NCI-H187 (cell line): Measurements from ENCODE around the gene CHTF8.
"Not testable (repeated sequence)": the region's sequence is repeated elsewhere in the genome, so short reads cannot be mapped to it uniquely, and the experiment has no call there.

Experiments used
- DNase-seq, 2 experiments: peaks; one replicate each; lab custom pipeline; 2025; lab: John Stamatoyannopoulos, UW

CHTF8 gene, protein sequence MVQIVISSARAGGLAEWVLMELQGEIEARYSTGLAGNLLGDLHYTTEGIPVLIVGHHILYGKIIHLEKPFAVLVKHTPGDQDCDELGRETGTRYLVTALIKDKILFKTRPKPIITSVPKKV

DNA sequence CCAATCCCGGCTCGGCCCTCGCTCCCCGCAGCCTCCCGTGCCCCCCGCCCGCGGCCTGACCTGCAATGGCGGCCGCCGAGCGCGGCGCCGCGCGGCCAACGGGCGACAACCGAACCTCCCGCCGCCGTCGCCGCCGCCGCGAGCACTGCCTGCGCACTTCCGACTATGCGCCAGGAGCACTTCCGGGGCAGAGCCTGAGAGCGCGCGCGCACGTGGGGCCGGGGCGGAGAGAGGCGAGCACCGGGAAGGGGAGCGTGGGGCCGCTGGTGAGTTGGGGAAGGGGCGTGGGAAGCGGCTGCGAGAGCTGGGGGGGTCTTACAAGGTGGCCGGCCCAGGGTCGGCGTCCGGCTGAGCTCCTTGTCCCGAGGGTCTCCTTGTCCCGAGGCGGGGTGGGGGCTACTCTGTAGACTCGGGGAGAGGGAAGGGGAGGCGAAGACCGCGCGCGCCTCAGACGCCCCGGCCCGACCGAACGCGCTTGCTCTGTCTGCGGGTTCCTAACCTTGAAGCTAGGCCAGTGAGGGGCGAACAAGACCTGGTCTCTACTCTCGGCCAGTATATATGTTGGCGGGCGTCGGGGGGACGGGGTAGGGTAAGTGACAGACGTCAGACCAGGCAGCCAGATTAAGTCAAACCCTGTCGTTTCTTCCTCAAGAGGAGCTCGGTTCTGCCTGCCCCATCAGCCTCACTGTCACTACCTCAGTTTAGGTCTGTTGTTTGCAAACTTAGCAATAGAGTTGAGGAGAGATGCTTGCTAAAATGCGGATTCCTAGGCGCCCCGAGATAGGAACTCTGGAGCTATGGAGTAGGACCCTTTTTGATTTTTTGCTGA, at the start of gene CHTF8, which contains the start of gene UTP4:
Gene CHTF8, minus strand, starts transcription at position 165 of the 829 bp plus-strand sequence. CDS start 11,130 bp downstream, outside the sequence.
Gene UTP4, plus strand, starts transcription at position 226 of the 829 bp plus-strand sequence. CDS start 811 bp downstream, outside the sequence.
- peak; percentile 11 to 49 for DNase-seq

DNA sequence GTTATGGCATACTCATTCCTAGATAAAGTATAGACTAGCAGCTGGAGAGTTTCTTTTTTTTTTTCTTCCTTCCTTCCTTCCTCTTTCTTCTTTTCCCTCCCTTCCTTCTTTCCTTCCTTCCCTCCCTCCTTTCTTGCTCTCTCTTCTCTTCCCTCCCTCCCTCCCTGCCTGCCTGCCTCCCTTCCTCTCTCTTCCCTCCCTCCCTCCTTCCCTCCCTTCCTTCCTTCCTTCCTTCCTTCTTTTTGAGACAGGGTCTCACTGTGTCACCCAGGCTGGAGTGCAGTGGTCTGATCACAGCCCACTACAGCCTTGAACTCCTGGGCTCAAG, 47.6 kb upstream of the CHTF8 start:
- DNase-seq, result no peak

DNA sequence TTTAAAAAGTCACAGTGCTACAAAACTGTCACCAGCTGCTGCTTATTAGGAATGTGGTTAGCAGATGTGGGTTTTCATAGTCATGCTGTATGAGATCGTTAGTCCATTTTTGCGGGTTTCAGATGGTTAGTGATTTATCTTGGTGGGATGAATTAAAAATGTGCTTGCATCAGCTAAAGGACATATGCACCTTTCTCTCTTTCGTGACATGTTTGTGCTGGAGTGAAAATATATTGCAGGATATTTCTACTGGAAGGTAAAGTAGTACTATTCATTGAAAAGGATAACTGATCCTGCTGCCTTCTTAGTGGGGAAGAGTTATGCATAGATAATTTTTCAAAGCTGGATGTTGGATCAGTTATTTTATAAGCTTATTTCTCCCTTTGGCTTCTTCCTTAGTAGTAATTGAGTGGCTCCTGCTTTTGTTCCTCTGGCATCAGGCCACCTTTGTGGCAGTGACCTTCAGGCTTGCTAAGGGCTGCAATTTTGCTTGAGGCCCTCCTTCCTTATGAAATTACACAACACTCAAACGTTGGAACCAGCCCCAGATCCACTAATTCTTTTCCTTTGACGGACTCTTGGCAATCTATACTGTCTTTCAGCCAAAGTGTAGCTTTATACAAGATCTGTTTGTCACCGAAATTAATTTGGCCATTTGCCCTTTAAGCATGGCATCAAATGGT, 47.1 kb upstream of the CHTF8 start:
- DNase-seq, result no peak

DNA sequence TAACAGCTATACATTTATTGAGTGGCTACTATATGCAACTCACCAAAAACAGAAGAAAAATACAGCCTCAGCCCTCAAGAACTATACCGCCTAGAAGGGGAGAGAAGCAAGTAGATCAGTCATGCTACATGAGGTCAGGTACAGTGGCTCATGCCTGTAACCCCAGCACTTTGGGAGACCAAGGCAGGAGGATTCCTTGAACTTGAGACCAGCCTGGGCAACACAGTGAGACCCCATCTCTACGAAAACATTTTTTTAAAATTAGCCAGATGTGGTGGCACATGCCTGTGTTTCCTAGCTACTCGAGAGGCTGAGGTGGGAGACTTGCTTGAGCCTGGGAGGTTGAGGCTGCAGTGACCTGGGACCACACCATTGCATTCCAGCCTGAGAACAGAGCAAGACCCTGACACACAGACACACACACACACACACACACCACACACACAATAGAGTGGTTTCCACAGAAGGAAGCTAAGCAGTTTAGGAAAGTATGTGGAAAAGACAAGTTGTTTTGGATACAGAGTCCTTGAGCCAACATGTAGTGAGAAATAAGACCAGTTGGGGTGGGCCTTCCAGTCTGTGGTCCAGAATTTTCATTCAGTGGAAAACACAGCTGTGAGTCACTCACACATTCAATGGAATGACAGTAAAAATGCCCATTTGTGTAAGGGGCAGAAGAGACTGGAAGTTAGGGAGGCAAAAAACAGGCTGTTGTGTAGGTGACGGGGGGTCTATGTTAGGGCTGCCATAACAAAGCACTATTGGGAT, 43.8 kb upstream of the CHTF8 start:
- DNase-seq, result no peak

DNA sequence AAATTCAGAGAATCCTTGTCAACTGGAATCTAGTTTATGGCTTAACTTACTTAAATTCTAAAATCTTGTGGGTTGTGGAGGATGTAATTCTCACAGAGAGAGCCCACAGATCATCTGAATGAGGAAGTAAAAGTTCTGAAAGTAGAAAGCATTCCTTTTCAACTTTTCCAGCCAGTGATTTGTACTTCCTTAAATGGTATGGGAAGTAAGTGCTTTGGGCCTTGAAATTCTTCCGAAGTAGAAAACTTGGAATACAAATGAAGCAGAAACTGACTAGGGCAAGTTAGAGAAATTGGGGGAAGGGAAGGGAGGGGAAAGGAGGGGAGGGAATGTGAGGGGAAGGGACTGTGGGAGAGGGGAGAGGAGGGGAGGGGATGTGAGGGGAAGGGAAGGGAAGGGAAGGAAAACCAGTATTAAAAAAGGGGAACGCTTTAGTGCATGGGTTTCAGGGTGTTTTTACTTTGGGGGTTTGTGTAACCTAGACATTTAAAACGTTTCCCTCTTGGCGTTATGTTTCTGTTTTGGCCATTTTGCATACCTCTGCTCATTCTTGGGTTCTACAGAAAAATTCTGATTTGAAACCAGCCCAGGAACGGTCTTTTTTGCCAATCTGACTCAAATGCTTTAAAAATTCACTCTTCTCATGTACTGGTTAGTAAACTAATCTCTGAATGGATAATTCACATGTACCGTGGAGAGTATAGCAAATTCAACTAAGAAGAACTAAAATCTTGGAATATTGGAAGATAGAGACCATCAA, 39.1 kb upstream of the CHTF8 start:
- no peak for DNase-seq

DNA sequence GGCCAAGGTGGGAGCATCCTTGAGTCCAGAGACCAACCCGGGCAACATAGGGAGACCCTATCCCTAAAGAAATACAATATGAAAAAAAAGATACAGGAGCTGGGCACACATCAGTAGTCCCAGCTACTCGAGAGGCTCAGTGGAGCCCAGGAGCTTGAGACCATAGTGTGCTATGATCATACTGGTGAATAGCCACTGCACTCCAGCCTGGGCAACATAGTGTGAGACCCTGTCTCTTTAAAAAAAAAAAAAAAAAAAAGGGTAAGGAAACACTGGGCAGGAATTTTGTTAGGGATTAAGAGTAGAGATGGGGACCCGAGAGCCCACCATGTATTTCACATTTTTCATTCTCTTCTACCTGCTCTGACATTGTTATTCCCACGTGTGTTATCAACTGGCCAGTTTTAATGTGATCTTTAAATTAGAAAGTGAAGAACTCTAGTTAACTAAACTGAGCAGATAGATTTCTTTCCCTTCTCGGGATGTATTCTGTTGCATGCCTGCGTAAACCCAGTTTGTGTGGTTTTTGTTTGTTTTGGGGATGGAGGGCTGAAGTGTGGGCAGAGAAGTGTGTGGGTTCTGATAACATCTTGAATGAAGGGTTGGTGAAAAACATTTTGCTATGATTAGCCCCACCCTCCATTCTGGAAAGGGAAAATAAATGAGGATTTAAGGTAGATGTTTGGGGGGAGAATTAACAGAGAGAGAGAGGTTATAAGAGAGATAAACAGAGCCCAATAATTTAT, 37.4 kb upstream of the CHTF8 start:
- DNase-seq, result no peak

DNA sequence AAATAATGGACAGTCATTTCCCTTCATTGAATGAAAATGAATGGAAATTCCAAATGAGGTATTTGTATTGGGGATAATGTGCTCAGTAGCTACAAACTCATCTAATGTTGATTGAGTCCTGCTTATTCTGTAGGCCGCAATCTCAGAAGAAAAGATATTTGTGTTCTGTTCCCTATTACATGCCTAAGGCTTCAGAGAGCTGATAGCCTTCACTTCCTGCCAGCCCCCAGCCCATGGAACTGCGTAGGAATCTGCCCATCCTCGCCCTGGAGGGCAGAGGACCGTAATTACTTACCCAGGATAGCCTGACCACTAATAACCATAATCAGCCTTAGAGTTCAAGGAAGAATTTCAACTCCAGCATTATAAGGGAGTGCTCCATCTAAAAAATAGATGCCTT, 36.7 kb upstream of the CHTF8 start:
- no peak for DNase-seq

DNA sequence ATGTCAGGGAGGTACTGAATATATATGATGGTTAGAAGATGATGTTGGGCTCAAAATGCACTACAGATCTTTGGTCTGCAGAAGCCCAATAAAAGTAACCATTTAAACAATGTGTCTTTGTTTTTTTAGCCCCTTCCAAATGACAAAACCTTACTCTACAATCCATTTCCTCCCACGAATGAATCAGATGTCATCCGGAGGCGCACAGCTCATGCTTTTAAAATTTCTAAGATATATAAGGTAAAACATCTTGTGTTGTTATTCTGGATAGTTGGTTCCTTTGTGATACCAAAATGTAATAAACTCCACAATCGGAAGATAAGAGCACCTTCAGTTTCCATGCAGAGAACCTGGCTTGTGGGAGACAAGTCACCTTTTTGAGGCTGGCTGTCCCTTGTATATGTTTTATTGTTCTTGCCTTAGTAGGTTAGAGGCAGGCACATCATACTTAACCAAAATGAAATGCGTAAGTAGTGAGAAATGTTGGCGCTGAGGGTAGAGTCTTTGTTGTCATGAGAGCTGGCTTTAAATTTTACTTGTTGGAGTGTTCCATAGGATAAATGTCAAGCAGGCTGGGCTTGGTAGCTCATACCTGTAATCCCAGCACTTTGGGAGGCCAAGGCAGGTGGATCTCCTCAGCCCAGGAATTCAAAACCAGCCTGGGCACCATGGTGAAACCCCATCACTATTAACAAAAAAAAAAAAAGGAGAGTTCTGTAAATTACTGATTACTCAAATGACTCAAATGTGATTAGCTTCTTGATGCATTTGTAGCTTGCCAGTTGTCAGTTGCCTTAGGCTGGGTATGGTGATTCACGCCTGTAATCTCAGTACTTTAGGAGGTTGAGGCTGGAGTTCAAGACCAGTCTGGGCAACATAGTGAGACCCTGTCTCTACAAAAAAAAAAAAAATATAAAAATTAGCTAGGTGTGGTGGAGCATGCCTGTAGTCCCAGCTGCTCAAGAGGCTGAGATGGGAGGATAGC, 34.9 kb upstream of the CHTF8 start:
- DNase-seq, result no peak

DNA sequence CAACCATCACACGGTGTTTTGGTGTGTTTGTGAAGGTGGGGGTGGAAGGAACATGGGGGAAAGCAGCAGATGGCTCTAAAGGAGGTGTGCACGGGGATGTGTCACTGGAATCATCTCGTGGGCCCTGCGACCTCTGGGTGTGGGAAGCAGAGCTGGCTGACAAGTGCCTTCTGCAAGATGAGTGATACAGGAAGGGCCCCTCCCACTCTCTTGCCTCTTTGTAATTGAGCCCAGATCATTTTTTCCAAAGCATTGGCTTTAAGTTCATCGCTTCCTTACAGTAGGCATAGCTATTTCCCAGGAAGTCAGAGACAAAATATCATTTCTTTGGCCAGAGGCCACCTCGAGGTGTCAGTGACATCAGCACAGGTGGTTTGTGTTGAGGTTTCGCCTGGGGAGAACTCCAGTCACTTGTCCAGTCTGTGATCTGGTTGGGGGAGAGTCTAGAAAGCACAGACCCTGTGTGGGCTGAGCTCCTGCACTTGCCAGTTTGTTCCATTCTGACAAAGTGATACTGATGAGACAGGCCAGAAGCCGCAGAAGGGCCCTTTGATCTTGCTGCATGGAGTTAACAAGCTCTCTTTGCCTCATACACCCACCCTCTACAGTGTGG, 33.9 kb upstream of the CHTF8 start:
- DNase-seq, result no peak

DNA sequence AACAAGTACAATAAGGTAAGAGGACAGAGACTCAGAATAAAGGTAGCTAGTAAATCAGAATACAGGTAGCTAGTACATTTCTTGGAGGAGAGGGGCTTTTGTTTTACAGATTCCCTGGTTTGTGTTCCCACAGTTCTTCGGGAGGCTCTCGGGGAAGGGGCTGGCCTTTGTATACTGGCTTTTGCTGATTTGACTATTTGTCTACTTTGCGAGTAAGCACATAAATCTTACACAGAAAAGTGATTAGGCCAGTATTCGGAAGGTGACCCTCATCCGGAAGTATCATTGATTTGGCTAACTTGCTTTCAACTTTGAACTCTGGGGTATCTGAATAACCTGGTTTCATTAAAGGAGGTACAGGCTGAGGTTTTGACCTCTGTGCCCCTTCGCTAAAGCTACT, 33.2 kb upstream of the CHTF8 start:
- no peak for DNase-seq

DNA sequence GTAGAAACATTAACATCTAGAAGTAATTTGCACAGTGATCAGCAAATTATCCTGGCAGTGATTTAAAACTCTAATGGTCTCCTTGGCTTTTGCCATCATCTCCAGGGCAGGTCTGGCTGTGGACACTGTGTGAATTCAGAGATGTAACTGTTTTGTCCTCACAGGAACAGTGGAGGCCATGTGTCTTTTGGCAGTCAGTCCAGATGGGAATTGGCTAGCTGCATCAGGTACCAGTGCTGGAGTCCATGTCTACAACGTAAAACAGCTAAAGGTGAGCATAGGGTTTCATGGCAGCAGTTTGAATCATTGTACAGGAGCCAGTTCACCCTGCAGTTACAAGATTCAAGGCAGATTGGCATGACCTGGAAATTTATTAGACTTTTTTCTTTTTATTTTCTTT, 27.8 kb upstream of the CHTF8 start:
- no peak for DNase-seq

DNA sequence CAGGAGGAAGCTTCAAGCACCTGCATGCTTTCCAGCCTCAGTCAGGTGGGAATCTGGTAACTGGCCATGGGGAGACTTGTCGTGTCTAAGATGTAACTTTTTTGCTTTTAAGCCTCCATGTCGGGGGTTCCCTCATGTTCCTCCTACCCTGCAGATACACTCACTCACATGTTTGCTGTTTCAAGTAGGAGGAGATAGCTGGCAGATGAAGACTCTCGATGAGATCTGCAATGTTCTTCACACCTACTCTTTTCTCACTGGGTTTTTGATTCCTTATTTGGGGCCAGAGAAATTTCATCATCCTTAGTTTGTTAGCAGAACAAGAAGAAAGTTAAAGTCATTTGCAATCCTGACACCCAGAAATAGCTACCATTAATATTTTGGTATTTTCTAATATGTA, 24.8 kb upstream of the CHTF8 start:
- DNase-seq, result no peak

DNA sequence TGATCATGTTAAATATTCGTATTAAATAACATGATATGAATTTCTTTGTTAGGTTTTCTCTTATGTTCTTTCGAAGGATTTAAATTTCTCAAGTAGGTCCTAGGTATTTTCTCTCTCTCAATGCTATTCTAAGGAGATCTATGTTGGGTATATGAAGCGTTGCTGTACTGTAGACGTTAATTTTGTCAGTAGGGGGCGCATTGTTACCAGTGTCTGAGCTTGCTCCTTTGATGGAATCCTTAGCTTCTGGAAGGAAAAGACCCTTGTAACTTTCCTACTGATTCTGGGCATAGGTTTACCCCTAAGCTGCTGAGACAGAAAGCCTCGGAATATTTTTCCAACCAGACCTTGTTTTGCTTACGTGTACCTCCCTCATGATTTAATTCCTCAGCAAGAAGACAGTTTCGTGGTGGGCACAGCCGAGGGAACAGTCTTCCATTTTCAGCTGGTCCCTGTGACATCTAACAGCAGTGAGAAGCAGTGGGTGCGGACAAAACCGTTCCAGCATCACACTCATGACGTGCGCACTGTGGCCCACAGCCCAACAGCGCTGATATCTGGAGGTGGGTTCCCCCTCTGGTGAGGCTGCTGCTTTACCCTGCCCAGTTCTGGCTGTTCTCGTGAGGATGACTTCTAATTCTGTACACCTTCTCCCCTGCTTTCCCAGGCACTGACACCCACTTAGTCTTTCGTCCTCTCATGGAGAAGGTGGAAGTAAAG, 17.9 kb upstream of the CHTF8 start:
- peak in 1 of 2 experiments; percentile 18 for DNase-seq

DNA sequence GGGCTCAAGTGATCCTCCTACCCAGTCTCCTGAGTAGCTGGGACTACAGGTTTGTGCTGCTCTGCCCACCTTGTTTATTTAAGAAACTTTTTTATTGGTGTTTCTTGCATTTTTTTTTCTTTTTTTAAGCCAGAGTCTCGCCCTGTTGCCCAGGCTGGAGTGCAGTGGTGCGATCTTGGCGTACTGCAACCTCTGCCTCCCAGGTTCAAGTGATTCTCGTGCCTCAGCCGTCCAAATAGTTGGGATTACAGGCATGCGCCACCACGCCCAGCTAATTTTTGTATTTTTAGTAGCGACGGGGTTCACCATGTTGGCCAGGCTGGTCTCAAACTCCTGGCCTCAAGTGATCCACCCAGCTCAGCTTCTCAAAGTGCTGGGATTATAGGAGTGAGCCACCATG, 17.2 kb upstream of the CHTF8 start:
- not testable (repeated sequence) for DNase-seq

DNA sequence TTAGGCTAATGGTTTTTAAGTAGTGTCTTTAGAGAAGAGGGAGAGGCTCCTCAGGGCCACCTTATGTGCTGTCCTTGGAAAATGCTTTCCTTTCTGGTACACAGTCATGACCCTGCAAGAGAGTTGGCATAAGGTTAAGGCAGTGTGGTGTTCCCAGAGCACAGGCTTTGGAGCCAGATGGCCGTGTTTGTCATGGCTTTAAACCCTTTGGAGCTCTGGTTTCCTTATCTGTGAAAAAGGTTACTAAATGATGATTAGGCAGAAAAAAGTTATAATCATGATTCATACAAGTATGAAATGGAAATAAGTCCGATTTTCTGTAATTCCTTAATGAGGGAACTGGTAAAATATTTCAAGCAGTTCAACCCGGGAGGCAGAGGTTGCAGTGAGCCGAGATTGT, 13.3 kb upstream of the CHTF8 start:
- no peak for DNase-seq

DNA sequence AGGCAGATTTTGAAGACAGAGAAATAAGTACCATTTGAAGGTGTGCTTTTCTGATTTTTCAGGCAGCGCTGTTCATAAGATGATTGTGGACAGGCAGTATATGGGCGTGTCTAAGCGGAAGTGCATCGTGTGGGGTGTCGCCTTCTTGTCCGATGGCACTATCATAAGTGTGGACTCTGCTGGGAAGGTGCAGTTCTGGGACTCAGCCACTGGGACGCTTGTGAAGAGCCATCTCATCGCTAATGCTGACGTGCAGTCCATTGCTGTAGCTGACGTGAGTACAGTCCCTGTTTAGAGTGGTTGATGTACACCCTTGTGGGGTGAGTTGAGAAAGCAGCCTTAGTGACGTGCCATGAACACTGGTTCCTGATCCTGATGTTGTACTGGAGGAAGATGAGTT, 10.7 kb upstream of the CHTF8 start:
- no peak for DNase-seq

DNA sequence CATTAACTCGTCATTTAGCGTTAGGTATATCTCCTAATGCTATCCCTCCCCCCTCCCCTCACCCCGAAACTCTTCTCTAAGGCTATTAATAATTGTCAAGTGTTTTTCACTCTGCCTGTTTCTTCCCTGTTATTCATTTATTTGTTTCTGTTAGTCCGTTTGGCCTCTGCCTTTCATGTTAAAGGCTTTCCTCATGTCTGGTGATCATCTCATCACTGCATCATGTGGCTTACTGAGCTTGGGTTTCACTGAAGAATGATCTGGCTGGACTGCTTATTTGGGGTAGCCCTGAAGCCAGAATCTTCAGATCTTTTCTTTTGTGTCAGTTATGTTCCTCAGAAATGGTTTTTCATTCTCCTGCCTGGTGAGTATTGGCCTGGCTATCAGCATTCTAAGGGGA, 9.5 kb upstream of the CHTF8 start:
- DNase-seq, result no peak

DNA sequence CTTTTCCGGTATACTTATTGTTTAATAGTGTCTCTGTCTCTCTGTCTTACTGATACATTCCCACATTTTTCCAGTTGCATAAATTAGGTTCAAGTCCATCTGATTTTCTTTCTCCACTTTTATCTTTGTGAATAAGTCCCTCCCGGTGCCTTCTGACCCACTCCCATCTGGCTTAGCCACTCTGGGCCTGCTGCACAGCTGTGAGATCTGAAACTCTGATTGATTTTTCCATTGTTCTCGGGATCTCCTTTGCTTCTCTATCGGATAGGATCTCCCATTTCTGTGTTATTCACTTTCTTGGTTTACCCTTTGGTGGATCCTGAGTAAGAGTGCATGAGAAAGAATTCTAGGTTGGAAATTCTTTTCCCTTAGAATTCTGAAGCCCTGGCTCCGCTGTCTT, 8.6 kb upstream of the CHTF8 start:
- DNase-seq, result no peak

DNA sequence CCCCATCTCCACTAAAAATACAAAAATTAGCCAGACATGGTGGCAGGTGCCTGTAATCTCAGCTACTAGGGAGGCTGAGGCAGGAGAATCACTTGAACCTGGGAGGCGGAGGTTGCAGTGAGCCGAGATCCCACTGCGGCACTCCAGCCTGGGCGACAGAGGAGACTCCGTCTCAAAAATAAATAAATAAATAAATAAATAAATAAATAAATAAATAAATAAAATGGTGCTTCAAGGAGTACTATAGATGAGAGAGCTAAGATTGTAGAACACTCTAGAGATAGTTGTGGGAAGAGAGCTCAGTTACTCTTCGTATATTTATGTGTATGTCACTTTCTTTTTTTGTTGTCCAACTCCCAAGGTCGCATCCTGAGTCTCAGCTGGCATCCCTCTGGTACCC, 7.1 kb upstream of the CHTF8 start:
- not testable (repeated sequence) for DNase-seq
